H1 (cell line): Measurements from ENCODE around the gene GRIK4. TPM values are rescaled to one million over a fixed set of nuclear protein-coding genes. Genes with fewer than 3 reads are reported as not detected.

Source experiments
- CTCF ChIA-PET: fragments of 300-600 bp; sonication (Branson Sonifier 250); formaldehyde crosslinking; loops from one replicate; lab custom pipeline; 2021; ENCODE audit not compliant: partially characterized antibody; lab: Charles Lee
- POLR2A ChIA-PET: fragments of 300-600 bp; sonication (Branson Sonifier 250); formaldehyde crosslinking; loops from one replicate; lab custom pipeline; 2021; ENCODE audit warnings: inconsistent platforms; ENCODE audit not compliant: partially characterized antibody; lab: Charles Lee
- DNase-seq, 2 experiments: peaks; one replicate each; pipeline versions ENCODE4 v3.0.0 to v3.0.0-alpha.2; 2010 to 2022; ENCODE audit warnings: low spot score in 2 of 2, low read depth in 1 of 2, mixed read lengths in 1 of 2
- FAIRE-seq: peaks from 2 replicates; lab custom pipeline; 2011; peaks lifted over from hg19 to GRCh38; lab: Jason Lieb, UNC
- H2AFZ ChIP-seq: 2 replicates; pipeline ENCODE4 v1.8.1; 2012; ENCODE audit warnings: low read length, inconsistent platforms
- H2AK5ac ChIP-seq: 2 replicates; pipeline ENCODE4 v1.6.1; 2013; ENCODE audit warnings: low read depth, low read length
- H2BK120ac ChIP-seq: replicated peaks from 2 replicates; pipeline ENCODE3; 2013; ENCODE audit warnings: low read depth, low read length, inconsistent platforms
- H2BK12ac ChIP-seq: 2 replicates; pipeline ENCODE4 v1.6.1; 2013; ENCODE audit warnings: low read depth, low read length
- H2BK15ac ChIP-seq: 2 replicates; pipeline ENCODE4 v1.6.1; 2013; ENCODE audit warnings: low read length
- H2BK20ac ChIP-seq: 2 replicates; pipeline ENCODE4 v1.6.1; 2013; ENCODE audit warnings: low read length
- H2BK5ac ChIP-seq: 2 replicates; pipeline ENCODE4 v1.6.1; 2013; ENCODE audit warnings: low read depth, low read length
- H3K14ac ChIP-seq: 2 replicates; pipeline ENCODE4 v1.6.1; 2013; ENCODE audit warnings: inconsistent platforms; ENCODE audit not compliant: insufficient read length
- H3K18ac ChIP-seq: 2 replicates; pipeline ENCODE4 v1.6.1; 2013; ENCODE audit warnings: low read length; ENCODE audit errors: extremely low read depth
- H3K23ac ChIP-seq: 2 replicates; pipeline ENCODE4 v1.6.1; 2013; ENCODE audit warnings: inconsistent platforms; ENCODE audit not compliant: insufficient read length
- H3K23me2 ChIP-seq: 2 replicates; pipeline ENCODE4 v1.6.1; 2013; ENCODE audit warnings: low read depth, low read length
- H3K27ac ChIP-seq: 2 replicates; pipeline ENCODE4 v1.6.1; 2011; ENCODE audit warnings: low read depth, low read length, inconsistent platforms
- H3K27me3 ChIP-seq, 4 experiments: replicated peaks in 1 of 4; 1 replicate in 1 of 4; 2 replicates in 3 of 4; pipeline versions ENCODE4 v1.6.1 to v1.8.1; 2011 to 2013; ENCODE audit warnings: low read length in 3 of 4, mild to moderate bottlenecking in 3 of 4, inconsistent platforms in 2 of 4, mixed read lengths in 2 of 4, moderate library complexity in 1 of 4; ENCODE audit not compliant: control insufficient read depth in 3 of 4, insufficient read depth in 3 of 4; ENCODE audit errors: extremely low read depth in 1 of 4
- H3K36me3 ChIP-seq, 4 experiments: 2 replicates each; pipeline versions ENCODE4 v1.6.1 to v1.8.1; 2011 to 2013; ENCODE audit warnings: mild to moderate bottlenecking in 4 of 4, low read length in 3 of 4, moderate library complexity in 2 of 4, control low read depth in 1 of 4, inconsistent platforms in 1 of 4; ENCODE audit not compliant: insufficient read depth in 4 of 4, control insufficient read depth in 2 of 4
- H3K4ac ChIP-seq: replicated peaks from 2 replicates; pipeline ENCODE3; 2013; ENCODE audit warnings: low read length, low read depth, mixed read lengths, inconsistent platforms; ENCODE audit not compliant: insufficient read length
- H3K4me1 ChIP-seq, 4 experiments: replicated peaks in 1 of 4; 1 replicate in 1 of 4; 2 replicates in 3 of 4; pipeline versions ENCODE4 v1.6.1 to v1.8.1; 2011 to 2013; ENCODE audit warnings: low read length in 3 of 4, inconsistent platforms in 2 of 4, mixed read lengths in 1 of 4; ENCODE audit not compliant: insufficient read depth in 4 of 4, control insufficient read depth in 3 of 4
- H3K4me2 ChIP-seq, 2 experiments: 2 replicates each; pipeline versions ENCODE4 v1.6.1 to v1.8.1; 2011 to 2013; ENCODE audit warnings: low read depth in 2 of 2, low read length in 2 of 2, control low read depth in 1 of 2, inconsistent platforms in 1 of 2, mild to moderate bottlenecking in 1 of 2; ENCODE audit not compliant: insufficient read depth in 1 of 2
- H3K4me3 ChIP-seq, 4 experiments: fragments of 200-600, 300-600 bp in 1 of 4; sonication (generic), shearing (Covaris generic), sonication (Bioruptor Twin) in 1 of 4; 2 replicates each; pipeline versions ENCODE4 v1.5.1 to v1.8.1; 2011 to 2016; ENCODE audit warnings: low read length in 4 of 4, low read depth in 3 of 4, control low read depth in 2 of 4, inconsistent platforms in 2 of 4, mild to moderate bottlenecking in 2 of 4, mixed read lengths in 1 of 4, moderate library complexity in 1 of 4; ENCODE audit not compliant: insufficient read depth in 2 of 4; ENCODE audit errors: extremely low read depth in 1 of 4
- H3K56ac ChIP-seq: replicated peaks from 2 replicates; pipeline ENCODE3; 2013; ENCODE audit warnings: low read depth, mild to moderate bottlenecking, mixed read lengths, low read length, inconsistent platforms; ENCODE audit not compliant: insufficient read length
- H3K79me1 ChIP-seq: 2 replicates; pipeline ENCODE4 v1.6.1; 2013; ENCODE audit warnings: low read depth, low read length, control low read depth
- H3K79me2 ChIP-seq, 2 experiments: 2 replicates each; pipeline versions ENCODE4 v1.6.1 to v1.8.1; 2012 to 2013; ENCODE audit warnings: low read length in 2 of 2, mild to moderate bottlenecking in 2 of 2, inconsistent platforms in 1 of 2; ENCODE audit not compliant: insufficient read depth in 2 of 2, control insufficient read depth in 1 of 2
- H3K9ac ChIP-seq, 4 experiments: replicated peaks in 1 of 4; 1 replicate in 1 of 4; 2 replicates in 3 of 4; pipeline versions ENCODE4 v1.6.1 to v1.8.1; 2011 to 2013; ENCODE audit warnings: low read depth in 3 of 4, low read length in 3 of 4, control low read depth in 2 of 4, mild to moderate bottlenecking in 2 of 4, moderate library complexity in 2 of 4, inconsistent platforms in 1 of 4; ENCODE audit errors: extremely low read depth in 1 of 4
- H3K9me3 ChIP-seq, 2 experiments: 2 replicates each; pipeline versions ENCODE4 v1.6.1 to v1.8.1; 2012 to 2013; ENCODE audit warnings: mild to moderate bottlenecking in 2 of 2, moderate library complexity in 2 of 2, control low read depth in 1 of 2, inconsistent platforms in 1 of 2, low read depth in 1 of 2, low read length in 1 of 2, mixed read lengths in 1 of 2; ENCODE audit not compliant: insufficient read depth in 2 of 2
- H4K20me1 ChIP-seq, 2 experiments: replicated peaks in 1 of 2; 2 replicates each; pipeline versions ENCODE3 to v1.8.1; 2011 to 2013; ENCODE audit warnings: inconsistent platforms in 2 of 2, low read length in 2 of 2, mild to moderate bottlenecking in 1 of 2; ENCODE audit not compliant: insufficient read depth in 2 of 2, control insufficient read depth in 1 of 2
- H4K5ac ChIP-seq: 2 replicates; pipeline ENCODE4 v1.6.1; 2013; ENCODE audit warnings: low read length, low read depth, mixed read lengths, inconsistent platforms; ENCODE audit not compliant: insufficient read length
- H4K8ac ChIP-seq: 2 replicates; pipeline ENCODE4 v1.8.0; 2013; ENCODE audit warnings: mild to moderate bottlenecking, moderate library complexity, low read length, inconsistent platforms; ENCODE audit not compliant: insufficient read depth; ENCODE audit errors: extremely low read depth
- H4K91ac ChIP-seq: replicated peaks from 2 replicates; pipeline ENCODE3; 2013; ENCODE audit warnings: low read length, mixed read lengths, inconsistent platforms; ENCODE audit not compliant: insufficient read length
- BACH1 ChIP-seq: IDR thresholded peaks from 2 replicates; pipeline ENCODE4 v1.6.1; 2012; ENCODE audit warnings: low read length, improper control_type of control experiment
- BRCA1 ChIP-seq: IDR thresholded peaks from 2 replicates; pipeline ENCODE4 v1.6.1; 2012; ENCODE audit warnings: low read depth, low read length, improper control_type of control experiment
- EP300 ChIP-seq, 2 experiments: IDR thresholded peaks; 1 replicate in 1 of 2; 2 replicates in 1 of 2; pipeline ENCODE4 v1.6.1; 2011 to 2012; ENCODE audit warnings: low read depth in 2 of 2, low read length in 2 of 2, mild to moderate bottlenecking in 2 of 2, borderline replicate concordance in 1 of 2, inconsistent platforms in 1 of 2, moderate library complexity in 1 of 2
- JUN ChIP-seq: IDR thresholded peaks from 2 replicates; pipeline ENCODE4 v1.6.1; 2011; ENCODE audit warnings: low read depth, mild to moderate bottlenecking, improper control_type of control experiment, low read length
- KDM5A ChIP-seq: fragments of 200-600 bp; IDR thresholded peaks from 2 replicates; pipeline ENCODE4 v1.7.1; 2012; ENCODE audit warnings: mild to moderate bottlenecking, low read length, inconsistent platforms, mixed read lengths
- POLR2AphosphoS5 ChIP-seq: IDR thresholded peaks from 2 replicates; pipeline ENCODE4 v1.6.1; 2011; ENCODE audit warnings: low read depth, low read length
- RFX5 ChIP-seq: IDR thresholded peaks from 2 replicates; pipeline ENCODE4 v1.6.1; 2011; ENCODE audit warnings: low read depth, low read length, improper control_type of control experiment, borderline replicate concordance
- RXRA ChIP-seq: IDR thresholded peaks from 2 replicates; pipeline ENCODE4 v1.6.1; 2011; ENCODE audit warnings: low read depth, mild to moderate bottlenecking, low read length, moderate library complexity; ENCODE audit not compliant: insufficient read depth
- SP1 ChIP-seq: IDR thresholded peaks from 2 replicates; pipeline ENCODE4 v1.6.1; 2011; ENCODE audit warnings: low read depth, low read length
- WGBS, 2 experiments: shearing (Covaris generic) in 1 of 2; methylation state at CpG; one replicate each; pipeline versions ENCODE4 v1.1.6 to v1.1.7; 2013 to 2015; ENCODE audit warnings: low lambda C conversion rate in 2 of 2, mixed read lengths in 2 of 2, inconsistent platforms in 1 of 2, low coverage in 1 of 2, missing lambda C conversion rate in 1 of 2; ENCODE audit not compliant: insufficient replicate concordance in 2 of 2, insufficient coverage in 1 of 2, insufficient read length in 1 of 2; ENCODE audit errors: extremely low coverage in 1 of 2, missing lambda C conversion rate in 1 of 2; 5-methylcytosine and 5-hydroxymethylcytosine counted together
- polyA plus RNA-seq, 7 experiments: library from polyadenylated mRNA; depleted of rRNA in 3 of 7; stranded (reverse) in 5 of 7; unstranded in 2 of 7; fragments of >200 nt in 5 of 7; fragments of 200-250 nt in 2 of 7; gene quantifications; 1 replicate in 5 of 7; 2 replicates in 1 of 7; 4 replicates in 1 of 7; pipeline versions ENCODE4 v1.2.1 to v1.2.3, GENCODE V29; 2011 to 2013; ENCODE audit warnings: missing spikeins in 2 of 7, mixed read lengths in 2 of 7
- total RNA-seq: library from RNA; stranded (reverse); fragmentation: NEBNext Ultra II Directional; extraction: Animal tissue kit (Norgen Biotek cat#: 25700); gene quantifications from 2 replicates; pipeline ENCODE4 v1.2.1, GENCODE V29; 2021

Gene GRIK4
- total and polyA plus RNA-seq, 2 of the 8 experiments (the other 6 are each of a cell fraction or from before 2014, with no cell fraction given): 1.2 to 2.9 TPM

- Histone ChIP-seq H2BK120ac (no peak overlapping the region), H2BK15ac (no peak overlapping the region), H2BK12ac (no peak overlapping the region), H3K9ac (no peak overlapping the region), H4K91ac (no peak overlapping the region), H3K27me3 (no peaks in the 10 kb centered on the region), H3K18ac (no peak overlapping the region), H3K79me2 (no peaks in the 10 kb centered on the region), H2BK20ac (no peak overlapping the region), H3K23ac (no peak overlapping the region), H2AK5ac (no peak overlapping the region), H3K56ac (no peak overlapping the region), H3K4me3 (no peak overlapping the region), H3K23me2 (no peaks in the 10 kb centered on the region), H3K36me3 (no peaks in the 10 kb centered on the region), H3K4me1 (peaks cover 2 to 6% (median 5%) of the 10 kb centered on the region in 4 experiments; a peak in 5 of 7 replicates), H4K8ac (no peak overlapping the region), H3K4me2 (no peak overlapping the region), H2BK5ac (no peak overlapping the region), H3K4ac (no peak overlapping the region), H3K27ac (no peak overlapping the region), H3K9me3 (peaks cover 7 to 10% of the 10 kb centered on the region in 2 experiments), H4K5ac (no peak overlapping the region), H4K20me1 (no peaks in the 10 kb centered on the region), H3K14ac (no peak overlapping the region), H3K79me1 (no peaks in the 10 kb centered on the region), H2AFZ (no peak overlapping the region)
- FAIRE-seq: no peak
- TF ChIP-seq JUN: no peak
- no peak for TF ChIP-seq RXRA
- no peak for TF ChIP-seq RFX5
- no peak for TF ChIP-seq BRCA1
- no peak for TF ChIP-seq SP1
- no peak for TF ChIP-seq POLR2AphosphoS5
- TF ChIP-seq KDM5A: no peak
- no peak for TF ChIP-seq EP300 (IDR thresholded peaks at IDR 0.05; ENCODE audit: borderline replicate concordance in 1 of 2, low read depth in 2 of 2, low read length in 2 of 2)
- no peak for TF ChIP-seq BACH1
- ChIA-PET POLR2A (no interaction called here), CTCF (interaction anchor here (0.6 to 12.8 kb wide), 2 partner anchors 10 to 275 kb away, joined by 4 to 218 read pairs; no protein-coding TSS in a partner anchor)
- no peak for DNase-seq
- 87% methylated on average over 10 of the region's 10 CpGs; no CpG with 5 or more reads in 1 of the 2 experiments for WGBS, 2 experiments
Observed at GRCh38 chr11:120940160-120940848, 428.8 kb downstream of the GRIK4 start.
